RWPE1 (cell line): Measurements from ENCODE around the gene KMT2C.

Source experiments
- CTCF ChIA-PET: fragments of 350-600 bp; sonication (Branson Sonifier 250); formaldehyde crosslinking; extraction: SDS; loops from one replicate; lab custom pipeline; 2021; lab: Yijun Ruan, JAX
- POLR2A ChIA-PET: fragments of 400-600 bp; formaldehyde crosslinking; extraction: SDS; loops from one replicate; lab custom pipeline; 2020; ENCODE audit warnings: antibody characterized with exemption; ENCODE audit not compliant: low non-redundant PET; lab: Yijun Ruan, JAX
- DNase-seq: peaks from one replicate; pipeline ENCODE4 v3.0.0; 2012; ENCODE audit warnings: low spot score
- H3K27ac ChIP-seq: fragments of 450-650 bp; 2 replicates; pipeline ENCODE4 v1.5.1; 2017
- TF ChIP-seq, protein P1 (sequence below): fragments of 450-650 bp; conservative IDR thresholded peaks from 2 replicates; pipeline ENCODE4 v1.5.1; 2017; ENCODE audit warnings: low read depth, mild to moderate bottlenecking

The KMT2C gene

DNA sequence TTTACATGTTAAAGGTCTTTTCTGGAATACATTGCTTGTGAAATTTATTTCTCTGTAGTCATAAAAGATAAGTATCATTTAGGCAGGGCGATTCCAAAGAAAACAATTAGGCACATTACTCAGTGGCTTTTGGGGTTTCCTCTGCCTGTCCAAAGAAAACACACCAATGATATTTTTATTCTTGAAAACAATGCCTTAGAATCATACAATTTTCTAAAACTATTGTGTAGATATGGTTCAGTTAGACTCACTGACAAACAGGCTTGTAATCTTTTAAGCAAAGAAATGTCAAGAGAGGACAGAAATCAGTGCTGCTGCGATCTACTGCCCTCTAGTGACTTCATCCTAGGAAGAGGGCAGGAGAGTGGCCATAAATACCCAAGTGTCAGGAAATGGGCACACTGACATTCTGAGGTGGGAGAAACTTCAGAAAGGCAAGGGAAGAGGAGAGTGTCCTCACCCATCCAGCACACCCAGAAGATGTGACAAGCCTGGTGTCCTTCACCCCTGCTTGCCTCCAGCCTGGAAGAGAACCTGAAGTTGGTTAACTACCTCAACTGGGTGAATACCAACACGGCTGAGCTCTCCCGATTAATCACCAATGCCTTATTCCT lies 289.8 kb downstream of the KMT2C start:
- TF ChIP-seq, protein P1, sequence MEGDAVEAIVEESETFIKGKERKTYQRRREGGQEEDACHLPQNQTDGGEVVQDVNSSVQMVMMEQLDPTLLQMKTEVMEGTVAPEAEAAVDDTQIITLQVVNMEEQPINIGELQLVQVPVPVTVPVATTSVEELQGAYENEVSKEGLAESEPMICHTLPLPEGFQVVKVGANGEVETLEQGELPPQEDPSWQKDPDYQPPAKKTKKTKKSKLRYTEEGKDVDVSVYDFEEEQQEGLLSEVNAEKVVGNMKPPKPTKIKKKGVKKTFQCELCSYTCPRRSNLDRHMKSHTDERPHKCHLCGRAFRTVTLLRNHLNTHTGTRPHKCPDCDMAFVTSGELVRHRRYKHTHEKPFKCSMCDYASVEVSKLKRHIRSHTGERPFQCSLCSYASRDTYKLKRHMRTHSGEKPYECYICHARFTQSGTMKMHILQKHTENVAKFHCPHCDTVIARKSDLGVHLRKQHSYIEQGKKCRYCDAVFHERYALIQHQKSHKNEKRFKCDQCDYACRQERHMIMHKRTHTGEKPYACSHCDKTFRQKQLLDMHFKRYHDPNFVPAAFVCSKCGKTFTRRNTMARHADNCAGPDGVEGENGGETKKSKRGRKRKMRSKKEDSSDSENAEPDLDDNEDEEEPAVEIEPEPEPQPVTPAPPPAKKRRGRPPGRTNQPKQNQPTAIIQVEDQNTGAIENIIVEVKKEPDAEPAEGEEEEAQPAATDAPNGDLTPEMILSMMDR = peak; percentile 87
- ChIA-PET CTCF (no interaction called here), POLR2A (no interaction called here)
- DNase-seq = peak; percentile 23
- H3K27ac ChIP-seq = no peak overlapping the region

DNA sequence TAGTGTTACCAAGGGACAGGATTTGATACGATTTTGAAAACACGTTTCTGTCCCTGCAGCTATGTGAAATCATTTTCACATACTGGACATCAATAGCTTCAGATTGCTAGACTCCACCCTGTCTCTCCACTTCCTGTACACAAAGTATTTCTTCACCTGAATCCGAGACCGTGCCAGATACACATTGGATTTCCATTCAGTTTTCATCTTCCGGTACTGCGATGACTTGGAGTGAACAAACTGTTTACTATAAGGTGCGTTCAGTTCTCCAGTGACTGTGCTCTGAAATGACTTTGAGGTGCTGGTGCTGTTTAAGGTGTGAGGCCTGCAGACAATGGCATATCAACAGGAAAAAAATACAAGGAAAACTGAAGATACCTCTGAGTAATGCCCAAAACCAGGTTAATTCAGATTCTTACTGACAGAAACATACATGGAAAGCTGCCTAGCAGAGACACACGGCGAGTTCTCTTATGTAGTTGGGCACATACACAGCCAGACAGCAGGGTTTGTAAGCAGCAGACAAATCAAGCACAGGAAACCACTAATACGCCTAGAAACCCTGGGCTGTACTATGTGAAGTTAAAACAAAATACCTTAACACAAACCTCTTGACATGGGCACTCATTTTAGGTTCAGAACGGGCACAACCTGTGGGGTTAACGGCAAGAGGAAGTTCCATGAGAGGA lies 291.1 kb downstream of the KMT2C start:
- CTCF ChIA-PET = no interaction called here
- no peak for DNase-seq
- H3K27ac ChIP-seq = no peak overlapping the region
- TF ChIP-seq, protein P1 = no peak
- POLR2A ChIA-PET = no interaction called here

DNA sequence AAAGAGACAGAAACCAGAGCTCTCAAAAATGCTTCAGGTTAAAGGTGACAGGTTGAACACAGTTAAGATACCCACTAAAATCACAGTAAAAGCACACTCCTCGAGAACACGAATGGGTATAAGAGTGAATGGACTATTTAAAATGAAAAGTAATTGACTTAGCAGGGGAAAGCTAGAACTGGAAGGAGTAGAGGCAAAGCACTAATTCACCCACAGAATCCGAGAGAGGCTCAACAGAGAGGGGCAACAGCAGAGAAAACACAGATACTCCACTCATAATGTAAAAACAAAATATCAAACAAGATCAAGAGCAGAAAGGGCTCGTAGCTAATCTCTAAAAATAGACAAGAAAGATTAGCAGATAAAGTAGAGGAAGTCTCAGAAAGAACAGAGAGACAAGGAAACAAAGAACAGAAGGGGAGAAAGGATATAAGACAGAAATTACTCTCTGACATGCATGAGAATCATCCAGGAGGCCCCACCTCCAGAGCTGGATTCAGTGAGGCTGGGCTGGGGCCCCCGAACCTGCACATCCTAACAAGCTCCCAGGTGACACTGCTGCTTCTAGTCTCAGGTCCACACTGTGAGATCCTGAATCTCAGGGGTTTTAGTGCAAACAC lies 292.7 kb downstream of the KMT2C start:
- H3K27ac ChIP-seq = no peak overlapping the region
- TF ChIP-seq, protein P1 = no peak
- CTCF ChIA-PET = interaction anchor here (0.6 kb wide), 1 partner anchor 554 kb away, joined by 6 read pairs; no protein-coding TSS in a partner anchor
- DNase-seq = no peak
- POLR2A ChIA-PET = no interaction called here

DNA sequence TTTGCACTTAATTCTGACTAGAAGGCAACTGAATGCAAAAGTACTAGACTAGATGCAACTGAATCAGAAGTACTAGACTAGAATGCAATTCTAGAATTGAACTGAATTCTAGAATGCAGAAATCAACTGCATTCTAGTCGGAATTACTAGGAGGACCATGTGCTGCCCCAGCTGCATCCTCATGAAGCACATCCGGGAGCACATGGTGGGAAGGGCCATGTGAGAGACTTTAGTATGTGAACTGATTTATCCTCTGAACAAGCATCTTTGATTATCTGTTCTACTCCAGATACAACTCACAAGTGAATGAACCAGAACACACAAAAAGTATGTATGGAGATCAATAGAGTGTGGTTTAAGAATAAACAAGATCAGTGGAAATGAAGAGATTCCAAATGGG lies 295.2 kb downstream of the KMT2C start:
- DNase-seq = no peak
- ChIA-PET POLR2A (no interaction called here), CTCF (no interaction called here)
- TF ChIP-seq, protein P1 = no peak
- H3K27ac ChIP-seq = no peak overlapping the region

DNA sequence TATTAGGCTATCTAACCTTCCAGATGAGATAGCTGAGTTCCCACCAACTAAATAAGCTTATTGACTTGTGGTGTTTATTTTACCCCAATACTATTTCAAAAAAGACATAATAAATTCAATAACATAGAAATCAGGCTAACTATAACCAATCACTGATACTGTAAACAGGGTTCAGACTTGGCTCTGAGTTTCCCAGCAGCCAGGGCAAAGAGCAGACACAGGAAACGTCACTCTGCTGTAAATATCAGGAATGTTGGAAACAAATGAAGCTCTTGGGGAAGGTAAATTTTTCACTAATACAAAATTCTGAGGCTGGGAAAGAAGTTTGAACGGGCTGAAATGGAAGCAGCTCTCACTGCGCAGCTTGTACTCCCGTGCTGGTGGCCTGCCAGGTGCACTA lies 295.7 kb downstream of the KMT2C start:
- TF ChIP-seq, protein P1 = no peak
- H3K27ac ChIP-seq = no peak overlapping the region
- CTCF ChIA-PET = no interaction called here
- POLR2A ChIA-PET = no interaction called here
- no peak for DNase-seq

DNA sequence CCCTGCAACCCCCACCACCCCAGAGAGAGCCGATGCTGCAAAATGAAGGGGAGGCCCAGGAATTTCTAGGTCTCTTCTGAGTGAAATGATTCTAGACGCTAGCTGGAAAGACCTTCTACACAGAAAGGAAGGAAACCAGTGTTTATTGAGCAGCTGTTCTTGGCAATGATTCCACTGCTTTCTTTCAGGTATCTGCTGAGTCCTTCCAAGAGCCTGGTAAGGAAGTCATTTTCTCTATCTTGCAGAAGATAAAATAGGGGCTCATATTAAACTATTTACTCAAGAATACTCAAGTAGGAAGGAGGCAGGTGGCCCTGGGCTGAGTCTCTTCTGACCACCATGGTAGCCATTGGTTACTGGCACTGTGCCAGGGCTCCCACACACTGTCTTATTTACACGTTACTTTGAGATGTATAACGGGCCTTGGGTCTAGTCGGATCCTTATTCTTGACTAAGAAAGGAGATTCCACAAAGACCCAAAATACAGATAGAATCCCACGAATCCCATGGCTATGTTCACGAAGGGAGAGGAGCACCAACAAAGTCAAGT lies 298.3 kb downstream of the KMT2C start:
- H3K27ac ChIP-seq = no peak overlapping the region
- ChIA-PET CTCF (no interaction called here), POLR2A (no interaction called here)
- TF ChIP-seq, protein P1 = no peak
- no peak for DNase-seq
